HepG2 (cell line): ENCODE measurements around the gene ABCC3. TPM values are rescaled to one million over a fixed set of nuclear protein-coding genes. Genes with fewer than 3 reads are reported as not detected.

Source experiments
- ATAC-seq: fragments of 200-7000 bp; cut with Tn5 transposase; 3 replicates; pipeline ENCODE4 v1.9.1; 2020; ENCODE audit warnings: mild to moderate bottlenecking, moderate library complexity
- BruUV-seq: library from RNA; stranded (reverse); fragments of 400-500 nt; replicated peaks from 2 replicates; lab custom pipeline; 2021; lab: Mats Ljungman, UMichigan
- CTCF ChIA-PET: fragments of 300-600 bp; formaldehyde crosslinking; extraction: SDS; loops from one replicate; lab custom pipeline; 2021; ENCODE audit warnings: low total read pairs, inconsistent platforms, low intra/inter-chr PET ratio; lab: Yijun Ruan, JAX
- POLR2A ChIA-PET: fragments of 350-600 bp; sonication (Branson Sonifier 250); formaldehyde crosslinking; loops from one replicate; lab custom pipeline; 2020; ENCODE audit warnings: antibody characterized with exemption, inconsistent platforms; lab: Yijun Ruan, JAX
- DNase-seq: peaks from one replicate; pipeline ENCODE4 v3.0.0-alpha.2; 2015; ENCODE audit warnings: low spot score
- FAIRE-seq: peaks from 3 replicates; lab custom pipeline; 2011; peaks lifted over from hg19 to GRCh38; lab: Jason Lieb, UNC
- H2AFZ ChIP-seq: one replicate; pipeline ENCODE4 v1.6.1; 2011; ENCODE audit warnings: low read length, inconsistent platforms
- H3K27ac ChIP-seq: fragments of 300-600 bp; 3 replicates; pipeline ENCODE4 v1.8.0; 2011; ENCODE audit warnings: mixed run types, mild to moderate bottlenecking, mixed read lengths, low read length, inconsistent platforms; ENCODE audit not compliant: insufficient read depth; ENCODE audit errors: extremely low read length
- H3K27me3 ChIP-seq, 2 experiments: fragments of 200-600 bp in 1 of 2; 2 replicates in 1 of 2; 3 replicates in 1 of 2; pipeline versions ENCODE4 v1.6.0 to v1.8.0; 2011; ENCODE audit warnings: low read length in 2 of 2, mild to moderate bottlenecking in 2 of 2, moderate library complexity in 2 of 2, inconsistent platforms in 1 of 2; ENCODE audit not compliant: insufficient read depth in 2 of 2, control insufficient read depth in 1 of 2
- H3K36me3 ChIP-seq, 2 experiments: fragments of 200-600 bp in 1 of 2; replicated peaks in 1 of 2; 2 replicates in 1 of 2; 3 replicates in 1 of 2; pipeline versions ENCODE4 v1.5.1 to v1.8.0; 2011; ENCODE audit warnings: low read length in 2 of 2, inconsistent platforms in 1 of 2; ENCODE audit not compliant: insufficient read depth in 2 of 2, control insufficient read depth in 1 of 2
- H3K4me1 ChIP-seq: 2 replicates; pipeline ENCODE4 v1.5.1; 2012; ENCODE audit warnings: low read length, inconsistent platforms; ENCODE audit not compliant: insufficient read depth
- H3K4me2 ChIP-seq: 2 replicates; pipeline ENCODE4 v1.6.0; 2011; ENCODE audit warnings: low read depth, low read length, inconsistent platforms
- H3K4me3 ChIP-seq, 3 experiments: fragments of 200-600 bp in 1 of 3; sonication (generic), shearing (Covaris generic) in 1 of 3; replicated peaks in 1 of 3; 2 replicates each; pipeline ENCODE4 v1.5.1; 2011 to 2016; ENCODE audit warnings: low read length in 3 of 3, inconsistent platforms in 2 of 3, low read depth in 2 of 3, mild to moderate bottlenecking in 2 of 3, control low read depth in 1 of 3, mixed read lengths in 1 of 3; ENCODE audit not compliant: insufficient read depth in 1 of 3
- H3K79me2 ChIP-seq: one replicate; pipeline ENCODE4 v1.6.1; 2011; ENCODE audit warnings: low read length, inconsistent platforms; ENCODE audit not compliant: insufficient read depth
- H3K9ac ChIP-seq: 2 replicates; pipeline ENCODE4 v1.6.0; 2011; ENCODE audit warnings: mild to moderate bottlenecking, low read depth, low read length, inconsistent platforms; ENCODE audit not compliant: insufficient read depth
- H3K9me3 ChIP-seq: 2 replicates; pipeline ENCODE4 v1.5.1; 2012; ENCODE audit warnings: mild to moderate bottlenecking, low read length
- H4K20me1 ChIP-seq: 2 replicates; pipeline ENCODE4 v1.6.0; 2011; ENCODE audit warnings: inconsistent platforms, mild to moderate bottlenecking, low read length, moderate library complexity; ENCODE audit not compliant: insufficient read depth
- HCFC1 ChIP-seq: fragments of 150-350 bp; IDR thresholded peaks from 2 replicates; pipeline ENCODE4 v1.6.1; 2014; ENCODE audit warnings: low read depth, low read length
- MIER2 ChIP-seq: IDR thresholded peaks from 2 replicates; pipeline ENCODE4 v1.6.1; 2016; ENCODE audit warnings: missing biosample characterization, missing genetic modification reagents
- PAX8 ChIP-seq: sonication (generic); formaldehyde crosslinking; IDR thresholded peaks from 2 replicates; pipeline ENCODE4 v1.8.0; 2022; ENCODE audit warnings: mild to moderate bottlenecking, missing genetic modification reagents, borderline replicate concordance
- REST ChIP-seq, 2 experiments: IDR thresholded peaks; 2 replicates each; pipeline ENCODE4 v1.6.1; 2011 to 2012; ENCODE audit warnings: low read length in 2 of 2, borderline replicate concordance in 1 of 2, low read depth in 1 of 2, mild to moderate bottlenecking in 1 of 2, moderate library complexity in 1 of 2
- WGBS: methylation state at CpG from one replicate; pipeline ENCODE4 v1.1.6; 2017; ENCODE audit warnings: low lambda C conversion rate; 5-methylcytosine and 5-hydroxymethylcytosine counted together
- in situ Hi-C: cut with HindIII; loops from 2 replicates; pipeline ENCODE4 v1.10.0; 2017; ENCODE audit warnings: low pct_unique_long_range_greater_than_20kb; ENCODE audit not compliant: extremely low pct_ligation_motif_present
- intact Hi-C: fragments of 100-400 bp; cut with micrococcal nuclease; formaldehyde crosslinking; loops from one replicate; pipeline ENCODE4 v1.10.0; 2022; ENCODE audit not compliant: unreplicated experiment
- polyA plus RNA-seq, 8 experiments: library from polyadenylated mRNA; depleted of rRNA in 3 of 8; stranded (reverse) in 7 of 8; unstranded in 1 of 8; fragments of >200 nt; fragmentation: Illumina TruSeq in 4 of 8; extraction: Trizol in 4 of 8; gene quantifications; 2 replicates each; pipeline versions ENCODE4 v1.2.1 to v1.2.3, GENCODE V29; 2011 to 2016; ENCODE audit warnings: low read depth in 4 of 8, missing spikeins in 1 of 8, mixed read lengths in 1 of 8; ENCODE audit not compliant: insufficient read depth in 1 of 8
- total RNA-seq, 5 experiments: library from RNA; depleted of rRNA; stranded (reverse); fragments of >200 nt; fragmentation: Illumina TruSeq; extraction: Trizol; gene quantifications; 2 replicates each; pipeline ENCODE4 v1.2.3, GENCODE V29; 2016; ENCODE audit warnings: low read depth in 1 of 5

Gene ABCC3
- total and polyA plus RNA-seq, 2 of the 13 experiments (the other 11 are each of a cell fraction or from before 2014, with no cell fraction given) = 25.2 to 50.7 TPM

GRCh38 chr17:50631908-50632571, 2.6 kb upstream of the ABCC3 start:
- intact Hi-C loops = no loop called here
- CTCF ChIA-PET = interaction anchor here (2.3 to 3.6 kb wide), 2 partner anchors 49 to 64 kb away, joined by 18 to 67 read pairs; no protein-coding TSS in a partner anchor
- no peak overlapping the region for H3K4me2 ChIP-seq
- no peak overlapping the region for H2AFZ ChIP-seq
- no peak overlapping the region for H3K4me3 ChIP-seq
- FAIRE-seq (no peak), ATAC-seq (no peak), DNase-seq (no peak)
- no TSS peak for BruUV-seq
- peaks cover 0 to 19% of the 10 kb centered on the region in 2 experiments; a peak in 2 of 5 replicates for H3K27me3 ChIP-seq
- H3K9me3 ChIP-seq = no peaks in the 10 kb centered on the region
- WGBS = 81% methylated on average over 9 of the region's 9 CpGs
- H4K20me1 ChIP-seq = no peaks in the 10 kb centered on the region
- H3K27ac ChIP-seq = no peak overlapping the region
- H3K9ac ChIP-seq = no peak overlapping the region
- in situ Hi-C loops = no loop called here
- POLR2A ChIA-PET = interaction anchor here (19.8 kb wide), 1 partner anchor 57 kb away, joined by 839 read pairs; no protein-coding TSS in a partner anchor
- peaks cover 92% of the 10 kb centered on the region for H3K4me1 ChIP-seq
- peaks cover 6% of the 10 kb centered on the region for H3K79me2 ChIP-seq
- no peak for TF ChIP-seq PAX8
- peak in 1 of 2 experiments; percentile 83; a peak in 3 of 4 replicates for TF ChIP-seq REST (IDR thresholded peaks at IDR 0.05; ENCODE audit: borderline replicate concordance in 1 of 2, low read depth in 1 of 2, low read length in 2 of 2)
- TF ChIP-seq MIER2 (CRISPR knock-in tag) = peak; percentile 73
- TF ChIP-seq HCFC1 = no peak
- H3K36me3 ChIP-seq = no peaks in the 10 kb centered on the region
